Neural progenitor cell (in vitro differentiated cells): ENCODE measurements around the gene IL17REL. TPM values are rescaled to one million over a fixed set of nuclear protein-coding genes. Genes with fewer than 3 reads are reported as not detected.
"Not testable (repeated sequence)": the region's sequence is repeated elsewhere in the genome, so short reads cannot be mapped to it uniquely, and the experiment has no call there.

Experiments used
- DNase-seq: peaks from one replicate; pipeline ENCODE4 v3.0.0-alpha.2; 2016; ENCODE audit warnings: low spot score
- H2AFZ ChIP-seq: fragments of 200-600 bp; sonication (generic); replicated peaks from 2 replicates; pipeline ENCODE4 v1.6.1; 2016; ENCODE audit warnings: antibody characterized with exemption
- H3F3A ChIP-seq: fragments of 200-600 bp; sonication (generic); 2 replicates; pipeline ENCODE4 v1.6.1; 2016; ENCODE audit warnings: antibody characterized with exemption, low read depth
- H3K27ac ChIP-seq: fragments of 200-600 bp; sonication (generic); 2 replicates; pipeline ENCODE4 v1.5.1; 2016; ENCODE audit warnings: mild to moderate bottlenecking
- H3K27me3 ChIP-seq: fragments of 200-600 bp; sonication (generic); 2 replicates; pipeline ENCODE4 v1.6.1; 2016; ENCODE audit warnings: mild to moderate bottlenecking, moderate library complexity
- H3K36me3 ChIP-seq: fragments of 200-600 bp; sonication (generic); 2 replicates; pipeline ENCODE4 v1.5.1; 2016
- H3K4me1 ChIP-seq: fragments of 200-600 bp; sonication (generic); 2 replicates; pipeline ENCODE4 v1.6.1; 2016; ENCODE audit warnings: mixed run types
- H3K4me2 ChIP-seq: fragments of 200-600 bp; sonication (generic); 2 replicates; pipeline ENCODE4 v1.6.1; 2016
- H3K4me3 ChIP-seq: fragments of 200-600 bp; sonication (generic); 2 replicates; pipeline ENCODE4 v1.5.1; 2016
- H3K79me2 ChIP-seq: fragments of 200-600 bp; sonication (generic); 2 replicates; pipeline ENCODE4 v1.6.1; 2016; ENCODE audit warnings: low read depth
- H3K9ac ChIP-seq: fragments of 200-600 bp; sonication (generic); 2 replicates; pipeline ENCODE4 v1.6.1; 2016
- H3K9me3 ChIP-seq: fragments of 200-600 bp; sonication (generic); 2 replicates; pipeline ENCODE4 v1.5.1; 2016; ENCODE audit warnings: low read depth
- H4K20me1 ChIP-seq: fragments of 200-600 bp; sonication (generic); 2 replicates; pipeline ENCODE4 v1.6.1; 2016; ENCODE audit warnings: low read depth
- H3K27ac Mint-ChIP-seq: 3 replicates; pipeline ENCODE4 v1.8.0; 2021; ENCODE audit warnings: mixed read lengths
- H3K27me3 Mint-ChIP-seq: 2 replicates; pipeline ENCODE4 v1.8.0; 2022; ENCODE audit warnings: low read depth, mild to moderate bottlenecking, inconsistent platforms, moderate library complexity, mixed read lengths; ENCODE audit not compliant: insufficient read depth
- H3K36me3 Mint-ChIP-seq: 3 replicates; pipeline ENCODE4 v1.8.0; 2021; ENCODE audit warnings: mixed read lengths
- H3K4me1 Mint-ChIP-seq: 3 replicates; pipeline ENCODE4 v1.8.0; 2021; ENCODE audit warnings: mixed read lengths
- H3K4me3 Mint-ChIP-seq: 3 replicates; pipeline ENCODE4 v1.8.0; 2021; ENCODE audit warnings: mild to moderate bottlenecking, moderate library complexity, mixed read lengths
- H3K9me3 Mint-ChIP-seq: 3 replicates; pipeline ENCODE4 v1.8.0; 2020; ENCODE audit warnings: mixed read lengths
- CTCF ChIP-seq: fragments of 200-600 bp; sonication (generic); IDR thresholded peaks from 2 replicates; pipeline ENCODE4 v1.5.1; 2017; ENCODE audit warnings: antibody characterized with exemption, mild to moderate bottlenecking
- EZH2 ChIP-seq: fragments of 200-600 bp; sonication (generic); IDR thresholded peaks from 2 replicates; pipeline ENCODE4 v1.6.1; 2017; ENCODE audit warnings: antibody characterized with exemption, mild to moderate bottlenecking, moderate library complexity
- EZH2phosphoT487 ChIP-seq: fragments of 200-600 bp; sonication (generic); IDR thresholded peaks from 2 replicates; pipeline ENCODE4 v1.6.1; 2017; ENCODE audit warnings: antibody characterized with exemption
- total RNA-seq: library from RNA; depleted of rRNA; stranded (reverse); fragments of >200 nt; gene quantifications from 2 replicates; pipeline ENCODE4 v1.2.3, GENCODE V29; 2015; ENCODE audit warnings: low replicate concordance

The IL17REL gene
- total RNA-seq, 1 donor from 2014 or later, result not detected

GRCh38 chr22:49948116-49948957 lies 64.2 kb downstream of the IL17REL start:
- no peaks in the 10 kb centered on the region for H3K36me3 Mint-ChIP-seq
- Histone ChIP-seq H3K27me3 (no peaks in the 10 kb centered on the region), H3K4me2 (no peak overlapping the region), H3K79me2 (no peaks in the 10 kb centered on the region), H3K27ac (no peak overlapping the region), H3K4me1 (peaks cover 14% of the 10 kb centered on the region), H3K4me3 (no peak overlapping the region), H2AFZ (no peak overlapping the region), H3K9me3 (no peaks in the 10 kb centered on the region), H4K20me1 (no peaks in the 10 kb centered on the region), H3K36me3 (no peaks in the 10 kb centered on the region), H3K9ac (no peak overlapping the region), H3F3A (no peaks in the 10 kb centered on the region)
- TF ChIP-seq EZH2 (no peak), EZH2phosphoT487 (no peak), CTCF (no peak)
- DNase-seq, result no peak
- no peaks in the 10 kb centered on the region for H3K9me3 Mint-ChIP-seq
- no peak overlapping the region for H3K27ac Mint-ChIP-seq
- no peak overlapping the region for H3K4me3 Mint-ChIP-seq
- H3K4me1 Mint-ChIP-seq, result peaks cover 12% of the 10 kb centered on the region
- H3K27me3 Mint-ChIP-seq, result no peaks in the 10 kb centered on the region

- H3K4me3 Mint-ChIP-seq, result no peak overlapping the region
- H3K4me2 ChIP-seq, result no peak overlapping the region
These were observed 65.3 kb downstream of the IL17REL start for GRCh38 chr22:49947296-49947622.

GRCh38 chr22:49946612-49947295 lies 65.8 kb downstream of the IL17REL start:
- Mint-ChIP-seq H3K9me3 (no peaks in the 10 kb centered on the region), H3K4me3 (no peak overlapping the region), H3K36me3 (no peaks in the 10 kb centered on the region), H3K4me1 (peaks cover 12% of the 10 kb centered on the region), H3K27me3 (no peaks in the 10 kb centered on the region), H3K27ac (peak overlapping the region; percentile 42)
- Histone ChIP-seq H3K27me3 (no peaks in the 10 kb centered on the region), H3K9me3 (no peaks in the 10 kb centered on the region), H3K79me2 (no peaks in the 10 kb centered on the region), H3K4me1 (peaks cover 14% of the 10 kb centered on the region), H3K4me3 (no peak overlapping the region), H2AFZ (no peak overlapping the region), H3K36me3 (no peaks in the 10 kb centered on the region), H3K27ac (no peak overlapping the region), H3K4me2 (no peak overlapping the region), H3K9ac (no peak overlapping the region), H3F3A (no peaks in the 10 kb centered on the region), H4K20me1 (no peaks in the 10 kb centered on the region)
- TF ChIP-seq EZH2phosphoT487 (no peak), CTCF (no peak), EZH2 (no peak)
- peak; percentile 54 for DNase-seq

More at GRCh38 chr22:49947296-49947622, 65.3 kb downstream of the IL17REL start:
- H3K27me3 Mint-ChIP-seq, result no peaks in the 10 kb centered on the region
- H3K27ac Mint-ChIP-seq, result no peak overlapping the region
- Histone ChIP-seq H3K79me2 (no peaks in the 10 kb centered on the region), H3K4me3 (no peak overlapping the region), H3K36me3 (no peaks in the 10 kb centered on the region), H3K9ac (no peak overlapping the region), H3K27ac (no peak overlapping the region), H3K27me3 (no peaks in the 10 kb centered on the region), H2AFZ (no peak overlapping the region), H3K4me1 (peaks cover 14% of the 10 kb centered on the region), H4K20me1 (no peaks in the 10 kb centered on the region), H3K9me3 (no peaks in the 10 kb centered on the region), H3F3A (no peaks in the 10 kb centered on the region)
- DNase-seq, result no peak
- no peaks in the 10 kb centered on the region for H3K36me3 Mint-ChIP-seq
- TF ChIP-seq EZH2, result no peak
- TF ChIP-seq EZH2phosphoT487, result no peak
- TF ChIP-seq CTCF, result no peak
- no peaks in the 10 kb centered on the region for H3K9me3 Mint-ChIP-seq
- peaks cover 12% of the 10 kb centered on the region for H3K4me1 Mint-ChIP-seq

- H3K27me3 Mint-ChIP-seq, DNase-seq, H3K9me3 ChIP-seq, H3K4me3 ChIP-seq, H3K27ac Mint-ChIP-seq, H4K20me1 ChIP-seq, H3F3A ChIP-seq, H3K9ac ChIP-seq, H3K4me3 Mint-ChIP-seq, H3K27me3 ChIP-seq, H3K36me3 ChIP-seq, H3K79me2 ChIP-seq, H3K9me3 Mint-ChIP-seq, H3K27ac ChIP-seq, H3K36me3 Mint-ChIP-seq, H3K4me2 ChIP-seq, H2AFZ ChIP-seq: not testable (repeated sequence)
- H3K4me1 Mint-ChIP-seq, result peaks cover 12% of the 10 kb centered on the region
- peaks cover 10% of the 10 kb centered on the region for H3K4me1 ChIP-seq
These were observed 67.3 kb downstream of the IL17REL start for GRCh38 chr22:49945042-49945794.
